Measurements from ENCODE around the gene SSR3. TPM values are rescaled to one million over a fixed set of nuclear protein-coding genes. Genes with fewer than 3 reads are reported as not detected.

Gene SSR3
- total RNA-seq, 1 donor from 2014 or later: 148 TPM

DNA sequence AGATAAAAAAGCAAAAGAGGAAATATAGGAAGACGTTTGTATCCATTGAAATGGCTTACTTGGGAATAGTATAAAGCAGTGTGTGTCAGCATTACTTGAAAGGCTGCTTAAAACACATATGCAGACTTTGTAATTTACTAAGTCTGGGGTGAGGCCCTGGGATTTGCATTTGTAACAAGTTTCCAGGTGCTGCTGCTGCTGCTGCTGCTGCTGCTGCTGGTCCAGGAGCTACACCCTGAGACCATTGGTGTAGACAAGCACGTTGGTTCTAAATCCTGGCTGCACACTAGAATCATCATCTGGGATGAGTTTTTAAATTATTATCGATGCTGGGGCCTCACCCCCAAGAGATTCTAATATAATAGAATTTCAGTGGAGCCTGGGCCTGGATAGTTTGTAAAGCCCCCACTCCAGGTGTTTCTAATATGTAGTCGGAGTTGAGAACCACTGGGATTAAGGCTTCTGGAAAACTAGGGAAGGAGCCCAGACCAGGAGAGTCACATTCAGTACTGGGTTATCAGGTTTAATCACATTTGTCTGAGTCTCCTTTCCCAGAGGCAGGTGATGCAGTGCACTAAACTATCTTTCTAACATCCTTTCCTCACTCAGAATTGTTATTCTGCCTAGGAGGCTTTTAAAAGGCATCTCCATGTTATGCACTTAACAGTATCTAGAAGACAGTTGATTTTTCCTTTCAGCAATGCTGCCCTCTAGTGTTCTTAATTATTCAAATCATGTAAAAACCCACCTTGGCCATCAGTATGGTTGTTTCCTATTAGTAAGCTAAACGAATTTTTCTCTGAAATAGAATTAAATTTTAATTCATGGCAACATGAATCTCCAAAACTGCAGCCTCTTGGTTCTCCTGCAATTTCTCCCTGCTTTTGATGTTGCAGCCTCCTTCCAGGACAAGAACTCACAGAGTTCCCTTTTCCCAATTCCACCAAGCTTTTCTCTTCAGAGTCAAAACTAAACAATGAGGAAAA lies 45.4 kb downstream of the SSR3 start:
- no peak overlapping the region for H3K27ac Mint-ChIP-seq (ENCODE audit: unreplicated experiment)
- DNase-seq (ENCODE audit: low spot score): no peak
- H3K9me3 Mint-ChIP-seq (ENCODE audit: unreplicated experiment): no peaks in the 10 kb centered on the region
- H3K4me3 Mint-ChIP-seq (ENCODE audit: unreplicated experiment): no peak overlapping the region
- peaks cover 1% of the 10 kb centered on the region for H3K27me3 Mint-ChIP-seq (ENCODE audit: unreplicated experiment)
- no peaks in the 10 kb centered on the region for H3K36me3 Mint-ChIP-seq (ENCODE audit: low read depth, unreplicated experiment)
- TF ChIP-seq, protein P1, sequence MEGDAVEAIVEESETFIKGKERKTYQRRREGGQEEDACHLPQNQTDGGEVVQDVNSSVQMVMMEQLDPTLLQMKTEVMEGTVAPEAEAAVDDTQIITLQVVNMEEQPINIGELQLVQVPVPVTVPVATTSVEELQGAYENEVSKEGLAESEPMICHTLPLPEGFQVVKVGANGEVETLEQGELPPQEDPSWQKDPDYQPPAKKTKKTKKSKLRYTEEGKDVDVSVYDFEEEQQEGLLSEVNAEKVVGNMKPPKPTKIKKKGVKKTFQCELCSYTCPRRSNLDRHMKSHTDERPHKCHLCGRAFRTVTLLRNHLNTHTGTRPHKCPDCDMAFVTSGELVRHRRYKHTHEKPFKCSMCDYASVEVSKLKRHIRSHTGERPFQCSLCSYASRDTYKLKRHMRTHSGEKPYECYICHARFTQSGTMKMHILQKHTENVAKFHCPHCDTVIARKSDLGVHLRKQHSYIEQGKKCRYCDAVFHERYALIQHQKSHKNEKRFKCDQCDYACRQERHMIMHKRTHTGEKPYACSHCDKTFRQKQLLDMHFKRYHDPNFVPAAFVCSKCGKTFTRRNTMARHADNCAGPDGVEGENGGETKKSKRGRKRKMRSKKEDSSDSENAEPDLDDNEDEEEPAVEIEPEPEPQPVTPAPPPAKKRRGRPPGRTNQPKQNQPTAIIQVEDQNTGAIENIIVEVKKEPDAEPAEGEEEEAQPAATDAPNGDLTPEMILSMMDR (IDR thresholded peaks at IDR 0.05; ENCODE audit: unreplicated experiment): peak; percentile 72
- peaks cover 7% of the 10 kb centered on the region for H3K4me1 Mint-ChIP-seq (ENCODE audit: unreplicated experiment)

DNA sequence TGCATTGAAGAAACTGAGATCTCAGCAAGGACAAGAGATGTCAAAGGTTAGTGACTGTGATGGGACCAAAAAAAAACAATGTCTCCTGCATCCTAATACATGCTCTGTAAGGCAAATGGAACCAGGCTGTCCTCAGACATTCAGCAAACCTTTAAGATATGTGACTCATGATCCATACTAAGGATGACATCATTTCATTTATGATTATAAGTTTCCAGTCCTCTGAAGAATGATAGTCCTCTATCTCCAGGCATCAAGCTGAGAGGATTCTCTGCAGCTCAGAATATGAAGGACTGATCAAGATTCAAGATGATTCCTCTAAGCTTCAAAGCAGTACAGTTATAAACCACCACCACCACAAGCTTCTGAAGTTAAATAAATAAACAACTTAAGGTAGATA lies 47.6 kb downstream of the SSR3 start:
- Mint-ChIP-seq H3K9me3 (ENCODE audit: unreplicated experiment) (no peaks in the 10 kb centered on the region), H3K4me3 (ENCODE audit: unreplicated experiment) (no peak overlapping the region), H3K27ac (ENCODE audit: unreplicated experiment) (no peak overlapping the region), H3K36me3 (ENCODE audit: low read depth, unreplicated experiment) (no peaks in the 10 kb centered on the region), H3K27me3 (ENCODE audit: unreplicated experiment) (peaks cover 1% of the 10 kb centered on the region), H3K4me1 (ENCODE audit: unreplicated experiment) (peaks cover 7% of the 10 kb centered on the region)
- DNase-seq (ENCODE audit: low spot score): no peak
- TF ChIP-seq, protein P1 (IDR thresholded peaks at IDR 0.05; ENCODE audit: unreplicated experiment): no peak

DNA sequence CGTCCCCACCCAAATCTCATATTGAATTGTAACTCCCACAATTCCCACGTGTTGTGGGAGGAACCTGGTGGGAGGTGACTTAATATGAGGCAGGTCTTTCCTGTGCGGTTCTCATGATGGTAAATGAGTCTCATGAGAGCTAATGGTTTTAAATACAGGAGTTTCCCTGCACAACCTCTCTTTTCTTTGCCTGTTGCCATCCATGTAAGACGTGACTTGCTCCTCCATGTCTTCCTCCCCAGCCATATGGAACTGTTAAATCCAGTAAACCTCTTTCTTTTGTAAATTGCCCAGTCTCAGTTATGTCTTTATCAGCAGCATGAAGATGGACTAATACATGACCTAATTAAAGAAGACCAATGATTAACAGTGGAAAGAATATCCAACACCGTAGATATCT lies 56.6 kb downstream of the SSR3 start:
- no peaks in the 10 kb centered on the region for H3K27me3 Mint-ChIP-seq (ENCODE audit: unreplicated experiment)
- TF ChIP-seq, protein P1 (IDR thresholded peaks at IDR 0.05; ENCODE audit: unreplicated experiment): no peak

DNA sequence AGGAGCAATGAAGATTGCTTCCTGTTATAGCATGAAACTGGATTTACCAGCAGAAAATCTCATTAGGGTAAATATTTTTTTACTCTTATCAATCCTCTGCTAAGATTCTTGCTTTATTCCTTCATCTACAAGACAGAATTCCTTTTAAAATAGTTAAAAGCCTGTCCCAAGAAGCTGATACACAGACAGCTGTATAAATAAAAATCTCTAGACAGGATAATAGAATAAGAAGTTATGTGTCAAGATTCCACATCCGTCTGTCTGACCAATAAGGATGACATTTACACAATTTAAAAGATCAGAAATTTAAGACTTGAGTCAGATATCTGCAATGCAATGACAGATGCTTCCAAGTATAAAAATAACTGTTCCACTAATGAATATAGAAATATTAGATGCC lies 57.6 kb downstream of the SSR3 start:
- Mint-ChIP-seq H3K9me3 (ENCODE audit: unreplicated experiment) (no peaks in the 10 kb centered on the region), H3K27me3 (ENCODE audit: unreplicated experiment) (no peaks in the 10 kb centered on the region)

More for the DNA sequence above, 56.6 kb downstream of the SSR3 start:
- H3K4me1 Mint-ChIP-seq (ENCODE audit: unreplicated experiment): no peaks in the 10 kb centered on the region
- no peaks in the 10 kb centered on the region for H3K36me3 Mint-ChIP-seq (ENCODE audit: low read depth, unreplicated experiment)
- no peak overlapping the region for H3K27ac Mint-ChIP-seq (ENCODE audit: unreplicated experiment)
- no peak for DNase-seq (ENCODE audit: low spot score)
- no peak overlapping the region for H3K4me3 Mint-ChIP-seq (ENCODE audit: unreplicated experiment)
- H3K9me3 Mint-ChIP-seq (ENCODE audit: unreplicated experiment): no peaks in the 10 kb centered on the region

More for the DNA sequence above, 57.6 kb downstream of the SSR3 start:
- H3K27ac Mint-ChIP-seq (ENCODE audit: unreplicated experiment): no peak overlapping the region
- TF ChIP-seq, protein P1 (IDR thresholded peaks at IDR 0.05; ENCODE audit: unreplicated experiment): no peak
- H3K36me3 Mint-ChIP-seq (ENCODE audit: low read depth, unreplicated experiment): no peaks in the 10 kb centered on the region
- no peak overlapping the region for H3K4me3 Mint-ChIP-seq (ENCODE audit: unreplicated experiment)
- DNase-seq (ENCODE audit: low spot score): no peak
- no peaks in the 10 kb centered on the region for H3K4me1 Mint-ChIP-seq (ENCODE audit: unreplicated experiment)

All from endothelial cell (in vitro differentiated cells).